Astrocyte (in vitro differentiated cells and primary cell): ENCODE results near the gene GH2. TPM values are rescaled to one million over a fixed set of nuclear protein-coding genes. Genes with fewer than 3 reads are reported as not detected.
"Not testable (repeated sequence)": the region's sequence is repeated elsewhere in the genome, so short reads cannot be mapped to it uniquely, and the experiment has no call there.

Source experiments
- DNase-seq: peaks from one replicate; pipeline ENCODE4 v3.0.0-alpha.2; 2010; ENCODE audit warnings: low read depth
- FAIRE-seq: peaks from 2 replicates; lab custom pipeline; 2011; peaks lifted over from hg19 to GRCh38; lab: Jason Lieb, UNC
- H2AFZ ChIP-seq: 2 replicates; pipeline ENCODE4 v1.6.0; 2012; ENCODE audit warnings: low read depth, low read length, inconsistent platforms
- H3K27ac ChIP-seq: 2 replicates; pipeline ENCODE4 v1.5.1; 2011; ENCODE audit warnings: low read depth, low read length, inconsistent platforms
- H3K27me3 ChIP-seq: 2 replicates; pipeline ENCODE4 v1.6.0; 2011; ENCODE audit warnings: low read length, inconsistent platforms; ENCODE audit not compliant: insufficient read depth
- H3K36me3 ChIP-seq: 2 replicates; pipeline ENCODE4 v1.5.1; 2011; ENCODE audit warnings: low read length, inconsistent platforms; ENCODE audit not compliant: insufficient read depth
- H3K4me1 ChIP-seq: 2 replicates; pipeline ENCODE4 v1.5.1; 2011; ENCODE audit warnings: low read length, inconsistent platforms; ENCODE audit not compliant: insufficient read depth
- H3K4me2 ChIP-seq: 2 replicates; pipeline ENCODE4 v1.6.0; 2012; ENCODE audit warnings: low read length, inconsistent platforms
- H3K4me3 ChIP-seq: 2 replicates; pipeline ENCODE4 v1.5.1; 2011; ENCODE audit warnings: low read depth, mild to moderate bottlenecking, low read length, inconsistent platforms; ENCODE audit not compliant: insufficient read depth
- H3K79me2 ChIP-seq: 2 replicates; pipeline ENCODE4 v1.6.0; 2012; ENCODE audit warnings: mild to moderate bottlenecking, low read length, inconsistent platforms; ENCODE audit not compliant: insufficient read depth
- H3K9ac ChIP-seq: 2 replicates; pipeline ENCODE4 v1.6.0; 2012; ENCODE audit warnings: mild to moderate bottlenecking, low read length, inconsistent platforms
- H3K9me3 ChIP-seq: 2 replicates; pipeline ENCODE4 v1.5.1; 2012; ENCODE audit warnings: low read depth, mild to moderate bottlenecking, low read length, inconsistent platforms; ENCODE audit not compliant: insufficient read depth
- H4K20me1 ChIP-seq: 2 replicates; pipeline ENCODE4 v1.6.0; 2012; ENCODE audit warnings: low read length, inconsistent platforms; ENCODE audit not compliant: insufficient read depth
- H3K27ac Mint-ChIP-seq: one replicate; pipeline ENCODE4 v1.8.0; 2021; ENCODE audit warnings: mild to moderate bottlenecking, mixed read lengths; ENCODE audit not compliant: unreplicated experiment
- H3K27me3 Mint-ChIP-seq: one replicate; pipeline ENCODE4 v1.8.0; 2021; ENCODE audit warnings: low read depth, mixed read lengths; ENCODE audit not compliant: unreplicated experiment
- H3K36me3 Mint-ChIP-seq: one replicate; pipeline ENCODE4 v1.8.0; 2021; ENCODE audit warnings: low read depth, mixed read lengths; ENCODE audit not compliant: unreplicated experiment
- H3K4me1 Mint-ChIP-seq: one replicate; pipeline ENCODE4 v1.8.0; 2021; ENCODE audit warnings: low read depth, mixed read lengths; ENCODE audit not compliant: unreplicated experiment
- H3K4me3 Mint-ChIP-seq: one replicate; pipeline ENCODE4 v1.8.0; 2021; ENCODE audit warnings: mild to moderate bottlenecking, moderate library complexity, mixed read lengths; ENCODE audit not compliant: unreplicated experiment
- H3K9me3 Mint-ChIP-seq: one replicate; pipeline ENCODE4 v1.8.0; 2021; ENCODE audit warnings: mild to moderate bottlenecking, mixed read lengths; ENCODE audit not compliant: unreplicated experiment
- CTCF ChIP-seq: IDR thresholded peaks from 2 replicates; pipeline ENCODE4 v1.5.1; 2011; ENCODE audit warnings: low read depth, mild to moderate bottlenecking, inconsistent platforms, low read length, moderate library complexity; ENCODE audit not compliant: insufficient read depth
- EZH2 ChIP-seq: IDR thresholded peaks from 2 replicates; pipeline ENCODE4 v1.6.1; 2012; ENCODE audit warnings: mild to moderate bottlenecking, low read length, inconsistent platforms; ENCODE audit not compliant: insufficient read depth
- total RNA-seq: library from RNA; stranded (reverse); gene quantifications from 2 replicates; pipeline ENCODE4 v1.2.1, GENCODE V29; 2021

The GH2 gene
- total RNA-seq, 1 donor from 2014 or later, result not detected

- peaks cover 18% of the 10 kb centered on the region for H3K4me1 Mint-ChIP-seq
- not testable (repeated sequence) for H2AFZ ChIP-seq, H3K27me3 ChIP-seq, H3K4me3 Mint-ChIP-seq, H3K27me3 Mint-ChIP-seq, H3K9me3 ChIP-seq, DNase-seq, H4K20me1 ChIP-seq, H3K4me2 ChIP-seq, H3K4me1 ChIP-seq, H3K9ac ChIP-seq, H3K36me3 Mint-ChIP-seq, H3K27ac ChIP-seq, H3K79me2 ChIP-seq, H3K4me3 ChIP-seq, H3K9me3 Mint-ChIP-seq, H3K27ac Mint-ChIP-seq, FAIRE-seq, H3K36me3 ChIP-seq
- TF ChIP-seq CTCF, result peak; percentile 9
Measured at GRCh38 chr17:63866625-63867024, 15.1 kb downstream of the GH2 start.

- H4K20me1 ChIP-seq, result no peaks in the 10 kb centered on the region
- no peak overlapping the region for H2AFZ ChIP-seq
- no peak overlapping the region for H3K4me3 ChIP-seq
- Mint-ChIP-seq H3K9me3 (no peaks in the 10 kb centered on the region), H3K4me1 (no peaks in the 10 kb centered on the region), H3K27me3 (peaks cover 41% of the 10 kb centered on the region), H3K36me3 (no peaks in the 10 kb centered on the region), H3K27ac (no peak overlapping the region), H3K4me3 (no peak overlapping the region)
- DNase-seq (no peak), FAIRE-seq (no peak)
- H3K79me2 ChIP-seq, result no peaks in the 10 kb centered on the region
- peaks cover 18% of the 10 kb centered on the region for H3K27me3 ChIP-seq
- no peaks in the 10 kb centered on the region for H3K9me3 ChIP-seq
- H3K9ac ChIP-seq, result no peak overlapping the region
- no peaks in the 10 kb centered on the region for H3K36me3 ChIP-seq
- no peak overlapping the region for H3K4me2 ChIP-seq
- TF ChIP-seq EZH2 (no peak), CTCF (no peak)
- no peaks in the 10 kb centered on the region for H3K4me1 ChIP-seq
- H3K27ac ChIP-seq, result no peak overlapping the region
Measured at GRCh38 chr17:63859257-63859656, 22.5 kb downstream of the GH2 start.

- H3K27ac ChIP-seq, H3K4me3 ChIP-seq, H3K4me3 Mint-ChIP-seq, H3K36me3 ChIP-seq, H3K79me2 ChIP-seq, H3K9ac ChIP-seq, H3K9me3 ChIP-seq, H3K4me2 ChIP-seq, DNase-seq, H3K27ac Mint-ChIP-seq, H2AFZ ChIP-seq, H3K4me1 ChIP-seq, H3K9me3 Mint-ChIP-seq, FAIRE-seq, H3K36me3 Mint-ChIP-seq, H3K4me1 Mint-ChIP-seq, H4K20me1 ChIP-seq: not testable (repeated sequence)
- peaks cover 28% of the 10 kb centered on the region for H3K27me3 ChIP-seq
- peaks cover 43% of the 10 kb centered on the region for H3K27me3 Mint-ChIP-seq
Measured at GRCh38 chr17:63856425-63856824, 25.3 kb downstream of the GH2 start.
